Skin of body (tissue), 2 donors: ENCODE data around the gene FGA. TPM values are rescaled to one million over a fixed set of nuclear protein-coding genes. Genes with fewer than 3 reads are reported as not detected.
"Not testable (repeated sequence)": the region's sequence is repeated elsewhere in the genome, so short reads cannot be mapped to it uniquely, and the experiment has no call there.

Source experiments
- DNase-seq: peaks from one replicate; lab custom pipeline; 2025; lab: John Stamatoyannopoulos, UW
- total RNA-seq: library from RNA; depleted of rRNA; stranded (reverse); fragments of >200 nt; gene quantifications from one replicate; pipeline ENCODE4 v1.2.3, GENCODE V29; 2014

The FGA gene
- total RNA-seq, 1 donor from 2014 or later = not detected

DNA sequence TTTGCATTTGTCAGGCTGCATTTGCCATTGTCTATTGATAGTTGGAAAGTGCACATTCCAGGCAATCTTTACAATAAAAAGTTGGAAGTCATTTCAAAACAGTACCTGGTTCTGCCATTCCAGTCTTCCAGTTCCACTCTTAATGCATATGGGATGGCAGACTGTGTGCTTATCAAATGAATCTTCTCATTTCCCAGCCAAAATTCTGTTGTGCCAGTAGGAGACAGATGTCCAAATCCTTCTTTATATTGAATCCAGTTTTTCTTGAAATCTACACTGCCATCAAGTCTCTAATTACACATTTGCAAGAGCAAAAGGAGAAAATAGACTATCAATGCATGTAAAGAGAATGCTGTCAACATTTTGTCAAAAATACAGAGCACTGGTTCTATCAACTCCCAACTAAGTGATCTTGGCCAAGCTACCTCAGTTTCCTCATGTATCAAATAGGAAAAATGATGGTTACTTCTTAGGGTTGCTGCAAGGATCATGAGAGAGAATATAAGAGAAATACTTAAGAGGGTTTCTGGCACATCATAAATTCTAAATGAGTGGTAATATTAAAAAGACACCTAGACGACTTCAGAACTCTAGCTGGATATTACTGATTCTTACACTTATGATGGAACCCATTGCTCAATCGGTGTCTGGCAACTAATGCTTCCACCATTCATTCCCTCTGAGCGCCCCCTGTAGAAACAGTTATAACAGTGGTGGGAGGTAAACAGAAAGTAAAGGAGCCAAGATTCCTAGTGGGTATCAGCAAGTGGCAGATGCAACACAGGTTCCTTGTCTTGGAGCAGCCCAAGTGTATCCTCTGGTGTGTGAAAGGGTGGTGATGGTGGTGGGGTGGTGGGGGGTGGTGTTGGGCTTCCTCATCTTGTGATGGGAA is 18.1 kb upstream of the FGA start:
- no peak for DNase-seq

DNA sequence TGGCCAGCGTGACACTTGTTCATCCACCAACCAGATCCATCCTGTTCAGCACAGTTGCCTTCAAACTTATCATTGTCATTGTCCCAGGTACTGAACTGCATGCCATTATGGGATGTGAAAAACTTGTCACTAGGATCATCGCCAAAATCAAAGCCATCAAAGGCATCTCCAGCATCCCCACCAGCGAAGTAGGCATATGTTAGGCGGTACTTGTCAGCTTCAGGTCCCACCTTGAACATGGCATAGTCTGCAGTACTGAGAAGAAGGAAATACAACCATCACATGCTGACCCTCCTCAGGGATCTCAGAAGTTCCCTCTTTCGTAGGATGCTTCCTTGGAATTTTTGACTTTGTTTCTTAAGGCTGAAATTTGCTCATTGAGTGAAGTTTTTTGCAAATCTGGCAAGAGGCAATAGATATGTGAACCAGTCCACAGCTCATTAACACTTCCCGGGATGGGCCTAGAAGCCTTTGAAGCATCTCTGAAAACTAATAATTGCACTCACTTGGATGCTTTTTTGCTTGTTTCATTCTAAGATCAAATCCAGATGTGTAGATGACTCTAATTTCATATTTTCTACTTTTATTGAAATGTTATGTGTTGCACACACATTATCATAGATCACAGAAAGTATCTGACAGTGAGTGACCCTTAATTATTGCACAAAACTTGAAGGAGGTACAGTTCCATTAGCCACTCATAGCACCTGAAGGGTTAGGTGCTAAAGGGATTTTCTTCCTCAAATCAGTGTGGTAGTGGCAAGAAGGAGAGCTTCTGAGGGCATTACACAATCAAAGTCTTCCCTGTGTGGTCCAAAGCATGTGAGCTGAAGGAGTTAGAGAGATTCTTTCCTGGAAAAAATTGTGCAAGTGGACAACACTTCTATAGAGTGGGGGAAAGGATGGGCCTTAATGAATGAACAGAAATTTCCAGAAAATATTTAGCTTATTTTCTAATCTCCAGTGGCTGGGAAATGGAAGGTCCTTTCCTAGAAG is 16.5 kb upstream of the FGA start:
- DNase-seq = no peak

DNA sequence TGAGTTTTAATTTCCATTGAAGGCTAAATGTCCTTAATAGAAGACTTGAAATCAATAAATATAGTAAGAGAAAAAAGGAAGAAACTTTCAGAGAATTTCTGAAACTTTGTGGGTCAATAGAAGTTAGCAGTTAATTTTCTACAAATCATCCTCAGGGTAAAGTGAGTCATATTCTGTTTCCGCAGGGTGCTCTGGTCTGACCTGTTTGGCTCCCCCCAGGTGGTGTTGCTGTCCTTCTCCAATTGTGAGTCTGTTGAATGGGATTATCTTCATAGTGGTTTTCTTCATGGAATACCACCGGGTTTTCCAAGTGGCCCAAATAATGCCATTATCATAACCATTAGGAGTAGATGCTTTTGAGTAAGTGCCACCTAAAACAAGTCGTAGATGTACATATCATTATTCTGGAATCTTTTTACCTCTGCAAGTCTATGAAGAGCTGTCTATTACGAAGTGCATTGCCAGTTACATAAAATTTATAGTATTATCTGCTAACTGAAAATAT is 14.2 kb upstream of the FGA start:
- no peak for DNase-seq

DNA sequence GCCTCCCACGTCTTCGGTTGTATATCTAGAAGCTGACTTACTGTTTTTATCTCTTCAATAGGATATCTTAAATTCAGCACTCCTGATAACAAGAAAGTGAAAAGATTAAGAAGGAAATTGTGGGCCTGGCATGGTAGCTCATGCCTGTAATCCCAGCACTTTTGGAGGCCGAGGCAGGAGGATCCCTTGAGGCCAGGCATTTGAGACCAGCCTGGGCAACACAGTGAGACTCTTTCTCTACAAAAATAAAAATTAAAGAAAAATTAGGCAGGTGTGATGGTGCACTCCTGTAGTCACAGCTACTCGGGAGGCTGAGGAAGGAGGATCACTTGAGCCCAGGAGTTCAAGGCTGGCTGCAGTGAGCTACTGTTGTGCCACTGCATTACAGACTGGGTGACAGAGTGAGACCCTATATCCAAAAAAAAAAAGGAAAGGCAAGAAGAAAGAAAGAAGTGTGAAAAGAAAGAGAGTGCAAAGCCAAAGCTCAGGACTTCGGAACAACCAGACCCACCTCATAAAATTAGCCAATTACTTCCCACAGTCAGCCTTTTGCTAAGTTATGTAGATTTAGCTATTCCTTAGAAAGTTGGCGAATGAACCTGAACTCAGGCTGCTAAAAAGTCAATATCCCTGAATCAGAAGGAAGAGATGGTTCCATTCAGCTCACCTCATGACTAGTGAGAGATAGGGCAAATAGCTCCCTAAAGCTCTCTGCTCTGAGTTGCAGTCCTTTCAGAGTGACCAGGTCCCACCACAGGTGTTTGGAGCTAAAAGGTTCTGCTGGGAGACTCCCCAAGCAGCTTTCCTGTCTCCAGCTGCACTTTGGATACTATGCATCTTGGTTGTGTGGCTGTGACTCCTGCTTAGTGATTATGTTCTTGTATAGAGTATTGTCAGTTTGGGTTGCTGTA is 12.7 kb upstream of the FGA start:
- DNase-seq = no peak

DNA sequence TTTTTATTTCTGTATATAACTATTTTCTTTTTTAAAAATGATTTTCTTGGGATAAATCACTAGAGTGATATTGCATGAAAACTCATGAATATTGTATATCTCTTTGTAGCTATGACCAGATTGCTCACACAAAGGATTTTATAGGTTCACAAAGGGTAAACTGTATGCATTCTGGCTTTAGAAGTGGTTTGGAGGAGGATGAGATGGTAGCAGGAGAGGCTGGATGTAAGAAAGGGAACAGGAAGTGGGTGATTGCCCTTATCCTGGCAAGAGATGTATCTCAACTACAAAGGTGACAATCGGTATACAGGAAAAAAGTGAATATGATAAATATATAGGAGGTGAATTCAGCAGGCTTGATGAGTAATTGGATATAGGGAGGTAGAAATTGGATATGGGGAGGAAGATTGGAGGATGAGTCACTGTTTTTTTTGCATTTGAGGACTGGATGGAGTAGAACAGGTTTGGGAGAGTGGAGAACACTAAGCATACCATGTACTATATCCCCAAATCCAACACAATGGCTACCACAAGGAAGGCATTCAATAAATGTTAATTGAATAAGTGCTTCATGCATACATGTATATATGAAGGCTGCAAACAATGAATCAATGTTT is 12.0 kb upstream of the FGA start:
- DNase-seq = no peak

DNA sequence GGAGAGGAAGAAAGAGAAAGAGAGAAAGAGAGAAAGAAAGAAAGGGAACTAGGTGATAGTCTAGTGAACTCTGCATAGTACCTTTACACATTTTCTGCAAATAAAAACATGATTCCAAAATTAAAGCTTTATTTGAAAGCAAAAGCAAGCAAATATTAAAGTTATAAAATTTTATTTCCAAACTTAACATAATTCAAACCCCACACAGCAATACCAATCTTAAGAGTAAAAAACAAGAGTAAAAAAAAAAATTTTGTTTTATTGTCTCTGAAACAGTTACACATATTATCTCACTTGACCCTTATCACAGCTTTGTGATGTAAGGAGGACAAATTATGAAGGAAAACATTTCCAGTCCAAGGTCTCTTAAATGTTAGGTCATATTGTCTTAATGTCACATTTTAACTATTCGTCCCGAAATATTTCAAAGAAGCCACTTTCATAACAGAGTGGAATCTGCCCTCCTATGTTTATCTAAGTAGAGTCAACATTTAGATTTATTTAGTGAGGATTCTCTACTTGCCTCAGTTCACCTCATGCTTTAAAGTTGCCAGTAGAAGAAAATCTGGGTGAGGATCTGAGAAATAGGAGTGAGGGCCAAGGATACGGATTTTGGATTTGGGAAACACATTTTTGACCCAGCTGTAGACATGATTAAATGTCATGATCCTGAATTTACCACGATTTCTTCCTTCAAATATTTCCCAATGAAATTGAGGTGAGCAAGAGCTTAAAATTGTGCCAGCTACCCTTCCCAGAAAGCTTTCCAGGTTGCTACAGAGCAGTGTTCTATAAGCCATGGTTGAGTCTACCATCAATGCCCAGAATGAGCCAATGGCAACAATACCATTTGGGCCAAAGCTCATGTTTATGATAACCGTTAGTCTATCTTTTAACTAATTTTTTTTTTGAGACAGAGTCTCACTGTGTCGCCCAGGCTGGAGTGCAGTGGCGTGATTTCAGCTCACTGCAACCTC is 7.5 kb upstream of the FGA start:
- no peak for DNase-seq

DNA sequence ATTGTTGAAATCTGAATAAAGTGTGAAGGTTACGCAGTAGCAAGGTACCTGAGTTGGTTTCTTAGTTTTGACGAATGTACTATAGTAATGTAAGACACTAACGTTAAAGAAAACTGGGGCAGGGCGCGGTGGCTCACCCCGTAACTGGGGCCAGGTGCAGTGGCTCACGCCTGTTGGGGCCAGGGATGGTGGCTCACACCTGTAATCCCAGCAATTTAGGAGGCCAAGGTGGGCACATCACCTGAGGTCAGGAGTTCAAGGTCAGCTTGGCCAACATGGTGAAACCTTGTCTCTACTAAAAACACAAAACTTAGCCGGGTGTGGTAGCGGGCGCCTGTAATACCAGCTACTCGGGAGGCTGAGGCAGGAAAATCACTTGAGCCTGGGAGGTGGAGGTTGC is 6.7 kb upstream of the FGA start:
- DNase-seq = not testable (repeated sequence)

DNA sequence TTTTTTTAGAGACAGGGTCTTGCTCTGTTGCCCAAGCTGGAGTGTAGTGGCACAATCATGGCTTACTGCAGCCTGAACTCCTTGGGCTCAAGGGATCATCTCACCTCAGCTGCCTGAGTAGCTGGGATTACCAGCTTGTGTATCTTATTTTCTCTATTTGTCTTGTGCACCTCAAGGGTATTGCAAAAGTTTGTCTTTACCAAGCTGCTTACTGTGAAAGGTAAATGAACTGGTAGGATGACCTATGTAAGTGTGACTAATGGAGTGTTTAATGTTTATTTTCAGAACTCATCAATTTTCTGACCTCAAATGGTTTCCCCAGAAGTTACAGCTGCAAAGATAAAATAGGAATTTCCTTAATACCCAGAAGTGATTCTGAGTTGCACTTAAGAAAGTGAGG is 5.3 kb upstream of the FGA start:
- DNase-seq = no peak

DNA sequence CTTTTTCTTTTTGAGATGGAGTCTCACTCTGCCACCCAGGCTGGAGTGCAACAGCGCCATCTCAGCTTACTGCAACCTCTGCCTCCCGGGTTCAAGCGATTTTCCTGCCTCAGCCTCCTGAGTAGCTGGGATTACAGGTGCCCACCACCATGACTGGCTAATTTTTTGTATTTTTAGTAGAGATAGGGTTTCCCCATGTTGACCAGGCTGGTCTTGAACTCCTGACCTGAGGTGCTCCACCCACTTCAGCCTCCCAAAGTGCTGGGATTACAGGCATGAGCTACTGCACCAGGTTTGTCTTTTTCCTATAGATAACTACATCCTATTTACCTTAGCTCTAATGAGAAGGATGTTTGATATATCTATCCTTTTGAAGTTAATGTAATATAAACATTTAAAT is 3.8 kb upstream of the FGA start:
- DNase-seq = not testable (repeated sequence)

DNA sequence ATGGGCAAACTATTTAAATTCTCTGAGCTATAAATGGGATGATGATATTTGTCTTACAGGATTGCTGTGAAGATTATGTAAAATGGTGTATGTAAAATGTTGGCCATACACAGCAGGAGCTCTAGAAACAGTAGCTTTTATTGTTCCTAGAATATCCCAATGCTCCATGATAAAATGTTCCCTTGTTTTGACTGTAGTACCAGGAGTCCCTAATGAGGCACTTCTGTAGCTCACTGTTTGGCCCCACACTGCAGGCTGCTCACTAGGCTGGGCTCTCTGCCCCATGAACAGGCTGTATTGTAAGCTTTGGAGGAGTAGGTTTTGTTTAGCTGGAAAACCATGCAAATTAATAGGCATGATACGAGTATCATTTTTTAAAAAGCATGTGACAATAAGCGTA is 3.3 kb upstream of the FGA start:
- DNase-seq = no peak

DNA sequence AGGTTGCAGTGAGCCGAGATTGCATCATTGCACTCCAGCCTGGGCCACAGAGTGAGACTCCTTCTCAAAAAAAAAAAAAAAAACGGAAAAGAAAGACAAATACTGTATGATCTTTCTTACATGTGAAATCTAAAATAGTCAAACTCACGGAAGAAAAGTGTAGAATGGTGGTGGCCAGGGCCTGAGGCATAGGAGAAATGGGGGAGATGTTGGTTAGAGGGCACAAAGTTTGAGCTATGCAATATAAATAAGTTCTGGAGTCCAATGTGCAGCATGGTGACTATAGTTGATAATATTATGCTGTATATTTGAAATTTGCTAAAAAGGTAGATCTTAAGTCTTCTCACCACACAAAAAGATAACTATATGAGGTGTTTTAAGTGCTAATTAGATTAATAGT is 1.3 kb upstream of the FGA start:
- no peak for DNase-seq

DNA sequence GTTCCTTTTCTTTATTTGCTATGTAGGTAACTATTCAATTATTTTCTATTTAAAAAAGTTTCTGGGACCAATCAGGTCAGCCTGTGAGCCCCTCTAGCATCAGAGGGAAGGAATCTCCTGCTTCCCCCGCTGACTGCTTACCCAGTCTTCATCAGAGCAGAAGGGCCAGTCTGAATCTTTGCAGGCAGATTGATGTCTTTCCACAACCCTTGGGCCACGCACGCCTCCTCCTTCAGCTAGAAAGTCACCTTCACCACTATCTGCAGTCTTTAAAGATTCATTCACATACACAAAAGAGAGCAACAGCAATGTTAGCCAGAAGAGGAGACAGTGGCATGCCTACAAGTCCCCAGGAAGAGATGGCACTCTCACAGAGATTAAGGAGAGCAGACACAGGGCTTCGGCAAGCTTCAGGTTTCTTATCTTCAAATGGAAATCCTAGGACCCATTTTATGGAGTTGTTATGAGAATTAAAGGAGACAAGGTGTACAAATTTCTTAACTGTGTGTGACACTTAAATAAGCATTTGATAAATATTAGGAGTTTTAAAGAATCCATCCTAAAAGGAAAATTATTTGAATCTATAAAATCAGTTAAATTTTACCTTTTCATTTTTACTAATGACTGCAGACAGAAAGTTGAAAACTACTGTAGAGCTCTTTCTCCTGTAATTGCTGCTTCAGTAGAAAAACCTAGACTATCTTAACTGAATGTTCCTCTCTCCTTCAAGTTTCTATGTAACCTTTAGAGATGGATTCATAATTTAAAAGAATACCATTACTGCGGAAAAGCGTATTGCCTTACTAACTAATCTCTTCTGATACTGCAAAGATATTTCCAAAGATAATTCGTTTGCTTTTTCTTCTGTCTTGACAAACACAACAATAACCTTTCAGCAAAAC is 995 bp downstream of the FGA start:
- DNase-seq = no peak

DNA sequence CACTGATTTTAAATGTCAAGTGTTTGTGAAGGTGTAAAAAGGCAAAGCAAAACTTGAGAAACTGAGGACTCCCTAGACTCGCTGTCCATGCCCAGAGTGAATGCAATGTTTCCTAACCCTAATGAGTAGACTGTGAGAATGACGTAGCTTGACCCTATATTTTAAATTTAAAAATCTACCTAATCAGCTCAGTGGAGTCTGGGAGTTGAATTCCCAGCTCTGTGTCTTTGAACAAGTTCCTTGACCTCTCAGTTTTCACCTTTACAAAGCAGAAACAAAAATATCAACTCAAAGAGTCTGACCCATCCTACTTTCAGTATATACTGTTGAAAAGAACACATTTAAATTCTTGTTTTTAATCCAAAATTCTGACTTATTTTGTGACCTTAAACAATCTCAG is 2.3 kb downstream of the FGA start:
- no peak for DNase-seq

DNA sequence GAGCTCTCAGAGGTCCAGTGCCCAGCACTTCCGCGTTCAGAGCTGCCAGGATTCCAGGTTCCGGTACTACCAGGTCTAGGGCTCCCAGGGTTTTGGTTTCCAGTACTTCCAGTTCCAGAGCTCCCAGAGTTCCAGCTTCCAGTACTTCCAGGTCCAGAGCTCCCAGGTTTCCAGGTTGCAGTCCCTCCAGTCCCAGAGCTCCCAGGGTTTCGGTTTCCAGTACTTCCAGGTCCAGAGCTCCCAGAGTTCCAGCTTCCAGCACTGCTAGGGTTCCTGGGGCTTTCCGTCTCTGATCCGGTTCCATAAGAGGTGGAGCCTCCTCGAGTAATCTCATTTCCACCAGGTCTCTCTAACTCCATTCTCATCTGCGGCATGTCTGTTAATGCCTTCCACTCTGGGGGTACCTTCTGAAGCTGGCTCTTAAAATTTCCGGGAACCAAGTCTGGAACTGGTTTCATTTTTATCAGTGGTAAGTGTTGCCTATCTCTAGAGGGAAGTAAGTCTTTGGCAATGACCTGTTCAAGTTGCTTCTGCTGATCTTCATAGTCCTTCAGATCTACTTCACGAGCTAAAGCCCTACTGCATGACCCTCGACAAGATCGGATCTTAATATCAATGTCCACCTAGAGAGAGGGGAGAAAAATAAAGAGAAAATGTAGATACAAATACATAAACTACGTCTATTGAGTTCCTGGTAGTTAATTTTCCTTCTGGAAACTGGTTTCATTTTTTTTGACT is 4.1 kb downstream of the FGA start:
- DNase-seq = no peak

DNA sequence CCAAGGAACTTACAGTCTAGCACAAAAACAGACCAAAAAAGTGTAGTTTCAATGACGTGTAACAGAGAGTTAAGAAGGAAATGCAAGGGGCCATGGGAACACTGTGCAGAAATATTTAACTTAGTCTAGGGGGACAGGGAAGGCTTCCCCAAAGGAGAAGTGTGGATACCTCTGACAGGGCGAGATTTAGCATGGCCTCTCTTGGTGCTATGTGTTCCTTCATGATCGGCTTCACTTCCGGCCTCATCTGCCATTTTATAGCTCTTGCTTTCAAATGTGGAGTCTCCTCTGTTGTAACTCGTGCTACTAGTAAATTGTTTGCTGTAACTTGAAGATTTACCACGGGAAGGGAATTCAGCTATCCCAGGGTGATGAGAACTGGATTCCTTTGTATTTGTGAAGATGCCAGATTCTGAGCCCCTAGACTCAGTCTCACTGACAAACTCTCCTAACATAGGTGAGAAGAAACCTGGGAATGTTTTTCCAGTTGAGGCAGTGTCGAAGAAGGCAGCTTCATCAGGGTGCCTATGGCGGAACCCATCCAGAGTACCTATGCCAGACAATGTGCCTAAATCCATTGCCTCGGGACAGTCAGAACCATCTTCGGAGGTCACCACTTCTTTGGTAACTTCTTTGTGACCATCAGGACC is 5.0 kb downstream of the FGA start:
- no peak for DNase-seq

DNA sequence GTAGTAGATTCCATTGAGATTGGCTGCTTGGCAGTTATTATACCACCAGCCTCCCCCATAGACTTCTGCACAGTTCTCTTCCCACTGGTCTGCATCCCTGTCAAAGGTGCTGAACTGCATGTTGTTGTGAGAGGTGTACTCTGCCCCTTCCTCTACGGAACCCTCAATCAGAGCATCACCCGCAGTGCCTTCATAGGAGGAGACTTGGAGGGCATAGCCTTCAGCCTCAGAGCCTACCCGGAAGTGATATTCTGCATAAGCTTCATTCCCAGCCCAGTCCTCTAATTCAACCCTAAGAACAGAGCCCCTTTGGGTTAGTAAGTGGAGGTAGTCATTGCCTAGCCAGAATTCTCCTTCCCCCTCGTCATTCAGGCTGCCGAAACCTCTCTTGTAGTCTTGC is 6.3 kb downstream of the FGA start:
- no peak for DNase-seq

DNA sequence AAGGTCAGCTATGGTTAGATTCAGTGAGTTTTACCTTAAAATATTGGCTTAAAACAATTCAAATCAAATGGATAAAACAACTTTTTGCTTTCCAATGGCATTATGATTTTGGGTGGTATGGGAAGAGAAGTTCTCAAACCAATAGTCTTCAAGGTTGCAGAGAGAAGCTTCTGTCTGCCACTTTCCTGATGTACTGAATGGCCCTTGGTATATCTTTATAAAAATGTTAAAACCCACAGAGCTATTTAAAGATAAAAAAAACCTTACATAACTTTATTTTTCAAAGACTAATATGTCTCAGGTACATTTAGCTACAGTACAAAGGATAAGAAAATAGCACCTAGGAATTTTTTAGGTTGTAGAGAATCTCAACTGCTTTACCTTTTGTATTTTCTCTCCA is 6.9 kb downstream of the FGA start:
- DNase-seq = no peak
